HEK293 (cell line): ENCODE results near the gene IL11.

Source experiments
- CTCF ChIA-PET: fragments of 350-600 bp; formaldehyde crosslinking; extraction: SDS; loops from one replicate; lab custom pipeline; 2021; ENCODE audit warnings: antibody characterized with exemption; lab: Yijun Ruan, JAX
- POLR2A ChIA-PET: fragments of 300-600 bp; formaldehyde crosslinking; extraction: SDS; loops from one replicate; lab custom pipeline; 2020; ENCODE audit warnings: antibody characterized with exemption, inconsistent platforms; lab: Yijun Ruan, JAX
- H3K27ac ChIP-seq: fragments of 200-500 bp; sonication (Bioruptor generic); 2 replicates; pipeline ENCODE4 v1.5.1; 2014; ENCODE audit warnings: low read depth, low read length, control low read depth, inconsistent platforms; ENCODE audit errors: extremely low read depth
- H3K36me3 ChIP-seq, 2 experiments: fragments of 200-500 bp in 1 of 2; sonication (Bioruptor generic) in 1 of 2; 1 replicate in 1 of 2; 2 replicates in 1 of 2; pipeline ENCODE4 v1.5.1; 2014 to 2017; ENCODE audit warnings: inconsistent platforms in 2 of 2, low read length in 2 of 2; ENCODE audit not compliant: control insufficient read depth in 2 of 2, insufficient read depth in 1 of 2
- H3K4me1 ChIP-seq: fragments of 200-500 bp; sonication (Bioruptor generic); 2 replicates; pipeline ENCODE4 v1.5.1; 2014; ENCODE audit warnings: mild to moderate bottlenecking, low read length, inconsistent platforms; ENCODE audit not compliant: control insufficient read depth, insufficient read depth
- H3K4me3 ChIP-seq: 2 replicates; pipeline ENCODE4 v1.5.1; 2011; ENCODE audit warnings: low read depth, mild to moderate bottlenecking, control low read depth, low read length, moderate library complexity
- H3K9me3 ChIP-seq: fragments of 200-500 bp; sonication (Bioruptor generic); 2 replicates; pipeline ENCODE4 v1.5.1; 2014; ENCODE audit warnings: low read depth, low read length, inconsistent platforms; ENCODE audit not compliant: control insufficient read depth, insufficient read depth
- GLIS1 ChIP-seq: fragments of 450-650 bp; formaldehyde crosslinking; IDR thresholded peaks from 2 replicates; pipeline ENCODE4 v1.5.1; 2016; ENCODE audit warnings: missing biosample characterization, missing genetic modification characterization
- KLF10 ChIP-seq: fragments of 450-650 bp; IDR thresholded peaks from 2 replicates; pipeline ENCODE4 v1.5.1; 2018; ENCODE audit warnings: missing biosample characterization, mild to moderate bottlenecking, missing genetic modification characterization
- MZF1 ChIP-seq: fragments of 450-650 bp; formaldehyde crosslinking; IDR thresholded peaks from 2 replicates; pipeline ENCODE4 v1.5.1; 2017; ENCODE audit warnings: missing biosample characterization, missing genetic modification characterization, borderline replicate concordance
- ZBTB1 ChIP-seq: fragments of 450-650 bp; formaldehyde crosslinking; IDR thresholded peaks from 2 replicates; pipeline ENCODE4 v1.5.1; 2016; ENCODE audit warnings: missing biosample characterization, missing genetic modification characterization
- ZBTB48 ChIP-seq: fragments of 450-650 bp; formaldehyde crosslinking; IDR thresholded peaks from 2 replicates; pipeline ENCODE4 v1.5.1; 2016; ENCODE audit warnings: missing biosample characterization, missing genetic modification characterization
- ZNF138 ChIP-seq: fragments of 450-650 bp; formaldehyde crosslinking; IDR thresholded peaks from 2 replicates; pipeline ENCODE4 v1.5.1; 2016; ENCODE audit warnings: missing biosample characterization, missing genetic modification characterization, borderline replicate concordance
- ZNF2 ChIP-seq: fragments of 450-650 bp; formaldehyde crosslinking; IDR thresholded peaks from 2 replicates; pipeline ENCODE4 v1.5.1; 2016; ENCODE audit warnings: missing biosample characterization, missing genetic modification characterization
- ZNF239 ChIP-seq: fragments of 450-650 bp; formaldehyde crosslinking; IDR thresholded peaks from 2 replicates; pipeline ENCODE4 v1.5.1; 2016; ENCODE audit warnings: missing biosample characterization, missing genetic modification characterization
- ZNF335 ChIP-seq: fragments of 450-650 bp; formaldehyde crosslinking; conservative IDR thresholded peaks from 2 replicates; pipeline ENCODE4 v1.5.1; 2016; ENCODE audit warnings: missing biosample characterization, missing genetic modification characterization
- ZNF416 ChIP-seq: fragments of 450-650 bp; formaldehyde crosslinking; IDR thresholded peaks from 2 replicates; pipeline ENCODE4 v1.5.1; 2016; ENCODE audit warnings: missing biosample characterization, missing genetic modification characterization
- ZNF423 ChIP-seq: fragments of 450-650 bp; formaldehyde crosslinking; IDR thresholded peaks from 2 replicates; pipeline ENCODE4 v1.5.1; 2016; ENCODE audit warnings: missing biosample characterization, missing genetic modification characterization
- ZNF596 ChIP-seq: fragments of 450-650 bp; IDR thresholded peaks from 2 replicates; pipeline ENCODE4 v1.5.0; 2018; ENCODE audit warnings: missing biosample characterization, mild to moderate bottlenecking, missing genetic modification characterization, moderate library complexity
- ZNF610 ChIP-seq: fragments of 450-650 bp; formaldehyde crosslinking; IDR thresholded peaks from 2 replicates; pipeline ENCODE4 v1.5.1; 2016; ENCODE audit warnings: missing biosample characterization, missing genetic modification characterization, borderline replicate concordance
- ZNF624 ChIP-seq: fragments of 450-650 bp; formaldehyde crosslinking; IDR thresholded peaks from 2 replicates; pipeline ENCODE4 v1.5.1; 2017; ENCODE audit warnings: missing biosample characterization, missing genetic modification characterization
- ZNF626 ChIP-seq: fragments of 450-650 bp; sonication (Bioruptor Pico); formaldehyde crosslinking; IDR thresholded peaks from 2 replicates; pipeline ENCODE4 v1.5.1; 2018; ENCODE audit warnings: missing biosample characterization, missing genetic modification characterization, inconsistent platforms
- ZNF654 ChIP-seq: fragments of 450-650 bp; formaldehyde crosslinking; IDR thresholded peaks from 2 replicates; pipeline ENCODE4 v1.5.1; 2016; ENCODE audit warnings: low read depth, missing biosample characterization, missing genetic modification characterization
- ZNF76 ChIP-seq: fragments of 450-650 bp; formaldehyde crosslinking; IDR thresholded peaks from 2 replicates; pipeline ENCODE4; 2016; ENCODE audit warnings: low read depth, missing biosample characterization, missing genetic modification characterization, borderline replicate concordance
- ZNF830 ChIP-seq: fragments of 450-650 bp; IDR thresholded peaks from 2 replicates; pipeline ENCODE4 v1.5.0; 2018; ENCODE audit warnings: missing biosample characterization, missing genetic modification characterization, low read depth, mild to moderate bottlenecking, moderate library complexity
- ZNF837 ChIP-seq: fragments of 450-650 bp; formaldehyde crosslinking; IDR thresholded peaks from 2 replicates; pipeline ENCODE4 v1.5.1; 2016; ENCODE audit warnings: missing biosample characterization, missing genetic modification characterization
- ZSCAN23 ChIP-seq: fragments of 450-650 bp; formaldehyde crosslinking; IDR thresholded peaks from 2 replicates; pipeline ENCODE4 v1.5.1; 2016; ENCODE audit warnings: missing biosample characterization, missing genetic modification characterization
- TF ChIP-seq, protein P1 (sequence below): fragments of 450-650 bp; formaldehyde crosslinking; IDR thresholded peaks from 2 replicates; pipeline ENCODE4 v1.5.1; 2016; ENCODE audit warnings: missing biosample characterization, missing genetic modification characterization
- TF ChIP-seq, protein P2 (sequence below): fragments of 450-650 bp; formaldehyde crosslinking; IDR thresholded peaks from 2 replicates; pipeline ENCODE4 v1.5.1; 2016; ENCODE audit warnings: missing biosample characterization, missing genetic modification characterization, low read depth
- TF ChIP-seq, protein P3 (sequence below): fragments of 450-650 bp; formaldehyde crosslinking; IDR thresholded peaks from 2 replicates; pipeline ENCODE4 v1.5.1; 2016; ENCODE audit warnings: missing biosample characterization, missing genetic modification characterization, borderline replicate concordance
- TF ChIP-seq, protein P4 (sequence below): fragments of 450-650 bp; formaldehyde crosslinking; IDR thresholded peaks from 2 replicates; pipeline ENCODE4 v1.5.1; 2016; ENCODE audit warnings: missing biosample characterization, missing genetic modification characterization

The IL11 gene

DNA sequence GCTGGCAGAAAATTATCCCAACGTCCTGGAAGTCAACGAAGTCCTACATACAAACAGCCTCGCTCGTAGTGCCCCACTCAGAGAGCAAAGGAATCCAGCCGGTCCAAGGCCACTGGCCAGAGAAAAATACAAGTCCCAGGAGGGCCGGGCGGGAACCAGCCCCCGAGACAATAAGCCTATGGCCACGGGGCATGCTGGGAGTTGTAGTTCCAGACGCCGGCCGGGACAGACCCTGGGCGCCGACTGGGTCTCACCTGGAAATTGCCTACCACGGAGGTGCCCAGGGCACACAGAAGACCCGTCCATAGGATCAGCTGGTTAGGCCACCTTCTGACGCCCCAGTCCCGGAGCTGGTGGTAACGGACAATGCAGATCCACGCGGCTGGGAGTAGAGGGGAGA is 50.5 kb downstream of the IL11 start:
- ChIA-PET POLR2A (interaction anchor here (0.8 to 3.4 kb wide), 2 partner anchors 19 to 40 kb away, joined by 5 to 17 read pairs; partner anchors contain the start of genes HSPBP1 and KMT5C), CTCF (interaction anchor here (6.6 kb wide), 1 partner anchor 18 kb away, joined by 41 read pairs; no protein-coding TSS in a partner anchor)

DNA sequence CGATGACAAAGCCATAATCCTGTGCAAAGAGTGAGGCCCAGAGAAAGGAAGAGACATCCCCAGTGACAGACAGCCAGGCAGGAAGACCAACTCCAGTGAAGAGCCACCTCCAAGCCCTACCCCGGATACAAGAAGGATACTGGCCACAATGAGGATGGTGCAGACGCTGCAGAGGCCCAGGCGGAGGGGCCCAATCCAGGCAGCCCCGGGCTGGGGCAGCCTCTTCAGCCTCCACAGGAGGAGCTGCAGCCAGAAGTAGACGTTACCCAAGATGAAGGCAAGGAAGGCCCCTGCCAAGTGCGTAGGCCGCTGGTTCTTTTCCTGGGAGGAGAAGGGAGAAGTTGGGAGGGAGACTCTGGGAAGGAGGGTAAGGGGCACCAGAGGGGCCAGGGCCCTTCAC is 53.6 kb downstream of the IL11 start:
- CTCF ChIA-PET: interaction anchor here (0.7 to 5.7 kb wide), 4 partner anchors 14 to 360 kb away, joined by 3 to 45 read pairs (median 5); no protein-coding TSS in a partner anchor

More for the DNA sequence above, 50.5 kb downstream of the IL11 start:
- Histone ChIP-seq H3K36me3 (no peaks in the 10 kb centered on the region), H3K27ac (no peak overlapping the region), H3K4me1 (no peaks in the 10 kb centered on the region)
- TF ChIP-seq, protein P1, sequence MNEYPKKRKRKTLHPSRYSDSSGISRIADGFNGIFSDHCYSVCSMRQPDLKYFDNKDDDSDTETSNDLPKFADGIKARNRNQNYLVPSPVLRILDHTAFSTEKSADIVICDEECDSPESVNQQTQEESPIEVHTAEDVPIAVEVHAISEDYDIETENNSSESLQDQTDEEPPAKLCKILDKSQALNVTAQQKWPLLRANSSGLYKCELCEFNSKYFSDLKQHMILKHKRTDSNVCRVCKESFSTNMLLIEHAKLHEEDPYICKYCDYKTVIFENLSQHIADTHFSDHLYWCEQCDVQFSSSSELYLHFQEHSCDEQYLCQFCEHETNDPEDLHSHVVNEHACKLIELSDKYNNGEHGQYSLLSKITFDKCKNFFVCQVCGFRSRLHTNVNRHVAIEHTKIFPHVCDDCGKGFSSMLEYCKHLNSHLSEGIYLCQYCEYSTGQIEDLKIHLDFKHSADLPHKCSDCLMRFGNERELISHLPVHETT (tag by site-specific recombination): no peak
- TF ChIP-seq ZNF335 (tag by site-specific recombination): peak; percentile 66
- TF ChIP-seq ZSCAN23 (tag by site-specific recombination): no peak
- peak; percentile 91 for TF ChIP-seq ZNF76 (tag by site-specific recombination)
- TF ChIP-seq MZF1: no peak
- TF ChIP-seq ZNF654 (tag by site-specific recombination): no peak
- TF ChIP-seq, all 188 proteins: peak for 2
- no peak overlapping the region for H3K4me3 ChIP-seq
- no peaks in the 10 kb centered on the region for H3K9me3 ChIP-seq

More for the DNA sequence above, 53.6 kb downstream of the IL11 start:
- no peak overlapping the region for H3K27ac ChIP-seq
- POLR2A ChIA-PET: interaction anchor here (3.4 kb wide), 1 partner anchor 23 kb away, joined by 17 read pairs; the partner anchor contains the start of gene KMT5C
- peaks cover 0 to 4% of the 10 kb centered on the region in 2 experiments; a peak in 1 of 3 replicates for H3K36me3 ChIP-seq
- TF ChIP-seq ZNF596 (no peak), ZBTB48 (no peak), ZNF138 (no peak), KLF10 (tag by site-specific recombination) (no peak), GLIS1 (tag by site-specific recombination) (no peak), ZNF830 (tag by site-specific recombination) (no peak), ZNF624 (tag by site-specific recombination) (no peak), ZNF423 (tag by site-specific recombination) (no peak), ZNF626 (tag by site-specific recombination) (no peak), ZNF2 (no peak), ZBTB1 (tag by site-specific recombination) (no peak), ZNF239 (tag by site-specific recombination) (no peak), MZF1 (no peak), ZNF416 (tag by site-specific recombination) (no peak), ZNF610 (tag by site-specific recombination) (no peak), ZNF837 (tag by site-specific recombination) (no peak)
- TF ChIP-seq, protein P2, sequence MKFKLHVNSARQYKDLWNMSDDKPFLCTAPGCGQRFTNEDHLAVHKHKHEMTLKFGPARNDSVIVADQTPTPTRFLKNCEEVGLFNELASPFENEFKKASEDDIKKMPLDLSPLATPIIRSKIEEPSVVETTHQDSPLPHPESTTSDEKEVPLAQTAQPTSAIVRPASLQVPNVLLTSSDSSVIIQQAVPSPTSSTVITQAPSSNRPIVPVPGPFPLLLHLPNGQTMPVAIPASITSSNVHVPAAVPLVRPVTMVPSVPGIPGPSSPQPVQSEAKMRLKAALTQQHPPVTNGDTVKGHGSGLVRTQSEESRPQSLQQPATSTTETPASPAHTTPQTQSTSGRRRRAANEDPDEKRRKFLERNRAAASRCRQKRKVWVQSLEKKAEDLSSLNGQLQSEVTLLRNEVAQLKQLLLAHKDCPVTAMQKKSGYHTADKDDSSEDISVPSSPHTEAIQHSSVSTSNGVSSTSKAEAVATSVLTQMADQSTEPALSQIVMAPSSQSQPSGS: no peak
- TF ChIP-seq, protein P3, sequence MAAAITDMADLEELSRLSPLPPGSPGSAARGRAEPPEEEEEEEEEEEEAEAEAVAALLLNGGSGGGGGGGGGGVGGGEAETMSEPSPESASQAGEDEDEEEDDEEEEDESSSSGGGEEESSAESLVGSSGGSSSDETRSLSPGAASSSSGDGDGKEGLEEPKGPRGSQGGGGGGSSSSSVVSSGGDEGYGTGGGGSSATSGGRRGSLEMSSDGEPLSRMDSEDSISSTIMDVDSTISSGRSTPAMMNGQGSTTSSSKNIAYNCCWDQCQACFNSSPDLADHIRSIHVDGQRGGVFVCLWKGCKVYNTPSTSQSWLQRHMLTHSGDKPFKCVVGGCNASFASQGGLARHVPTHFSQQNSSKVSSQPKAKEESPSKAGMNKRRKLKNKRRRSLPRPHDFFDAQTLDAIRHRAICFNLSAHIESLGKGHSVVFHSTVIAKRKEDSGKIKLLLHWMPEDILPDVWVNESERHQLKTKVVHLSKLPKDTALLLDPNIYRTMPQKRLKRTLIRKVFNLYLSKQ (tag by site-specific recombination): no peak
- TF ChIP-seq, protein P4, sequence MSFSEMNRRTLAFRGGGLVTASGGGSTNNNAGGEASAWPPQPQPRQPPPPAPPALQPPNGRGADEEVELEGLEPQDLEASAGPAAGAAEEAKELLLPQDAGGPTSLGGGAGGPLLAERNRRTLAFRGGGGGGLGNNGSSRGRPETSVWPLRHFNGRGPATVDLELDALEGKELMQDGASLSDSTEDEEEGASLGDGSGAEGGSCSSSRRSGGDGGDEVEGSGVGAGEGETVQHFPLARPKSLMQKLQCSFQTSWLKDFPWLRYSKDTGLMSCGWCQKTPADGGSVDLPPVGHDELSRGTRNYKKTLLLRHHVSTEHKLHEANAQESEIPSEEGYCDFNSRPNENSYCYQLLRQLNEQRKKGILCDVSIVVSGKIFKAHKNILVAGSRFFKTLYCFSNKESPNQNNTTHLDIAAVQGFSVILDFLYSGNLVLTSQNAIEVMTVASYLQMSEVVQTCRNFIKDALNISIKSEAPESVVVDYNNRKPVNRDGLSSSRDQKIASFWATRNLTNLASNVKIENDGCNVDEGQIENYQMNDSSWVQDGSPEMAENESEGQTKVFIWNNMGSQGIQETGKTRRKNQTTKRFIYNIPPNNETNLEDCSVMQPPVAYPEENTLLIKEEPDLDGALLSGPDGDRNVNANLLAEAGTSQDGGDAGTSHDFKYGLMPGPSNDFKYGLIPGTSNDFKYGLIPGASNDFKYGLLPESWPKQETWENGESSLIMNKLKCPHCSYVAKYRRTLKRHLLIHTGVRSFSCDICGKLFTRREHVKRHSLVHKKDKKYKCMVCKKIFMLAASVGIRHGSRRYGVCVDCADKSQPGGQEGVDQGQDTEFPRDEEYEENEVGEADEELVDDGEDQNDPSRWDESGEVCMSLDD (tag by site-specific recombination): no peak
- no peaks in the 10 kb centered on the region for H3K9me3 ChIP-seq
- H3K4me1 ChIP-seq: no peaks in the 10 kb centered on the region
- H3K4me3 ChIP-seq: no peak overlapping the region
